NCI-H2196 treated with DMSO at 0.1 percent for 48 hours (cell line): ENCODE data around the gene MASP1.

Source experiments
- DNase-seq: peaks from one replicate; lab custom pipeline; 2025; ENCODE audit not compliant: unreplicated experiment; lab: John Stamatoyannopoulos, UW

MASP1 gene

DNA sequence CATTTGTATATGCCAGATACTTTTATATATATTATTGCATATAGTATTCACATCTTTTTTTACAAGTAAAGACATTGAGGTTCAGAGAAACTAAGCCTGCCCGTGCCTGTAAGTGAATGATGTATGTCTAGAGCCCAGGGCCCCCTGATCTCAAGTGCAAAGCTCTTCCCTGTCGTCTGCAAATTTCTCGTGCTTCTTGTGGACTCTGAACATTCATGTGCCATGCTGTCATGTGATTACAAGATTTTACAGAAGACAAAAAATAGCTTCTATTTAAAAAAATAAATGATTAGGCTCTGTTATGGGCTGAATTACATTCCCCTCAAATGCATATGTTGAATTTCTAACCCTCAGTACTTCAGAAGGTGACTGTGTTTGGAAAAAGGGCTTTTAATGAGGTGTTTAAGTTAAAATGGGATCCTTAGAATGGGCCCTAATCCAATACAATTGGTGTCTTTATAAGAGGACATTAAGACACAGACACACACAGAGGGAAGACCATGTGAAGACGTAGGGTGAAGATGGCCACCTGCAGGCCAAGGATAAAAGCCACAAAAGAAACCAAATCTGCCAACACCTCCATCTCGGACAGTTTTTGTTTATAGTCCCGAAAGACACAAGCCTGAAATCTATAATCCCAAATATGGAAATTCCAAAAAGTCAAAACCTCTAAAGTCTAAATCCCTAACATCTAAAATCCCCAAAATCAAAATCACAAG, 3.9 kb upstream of the MASP1 start:
- DNase-seq, result no peak

DNA sequence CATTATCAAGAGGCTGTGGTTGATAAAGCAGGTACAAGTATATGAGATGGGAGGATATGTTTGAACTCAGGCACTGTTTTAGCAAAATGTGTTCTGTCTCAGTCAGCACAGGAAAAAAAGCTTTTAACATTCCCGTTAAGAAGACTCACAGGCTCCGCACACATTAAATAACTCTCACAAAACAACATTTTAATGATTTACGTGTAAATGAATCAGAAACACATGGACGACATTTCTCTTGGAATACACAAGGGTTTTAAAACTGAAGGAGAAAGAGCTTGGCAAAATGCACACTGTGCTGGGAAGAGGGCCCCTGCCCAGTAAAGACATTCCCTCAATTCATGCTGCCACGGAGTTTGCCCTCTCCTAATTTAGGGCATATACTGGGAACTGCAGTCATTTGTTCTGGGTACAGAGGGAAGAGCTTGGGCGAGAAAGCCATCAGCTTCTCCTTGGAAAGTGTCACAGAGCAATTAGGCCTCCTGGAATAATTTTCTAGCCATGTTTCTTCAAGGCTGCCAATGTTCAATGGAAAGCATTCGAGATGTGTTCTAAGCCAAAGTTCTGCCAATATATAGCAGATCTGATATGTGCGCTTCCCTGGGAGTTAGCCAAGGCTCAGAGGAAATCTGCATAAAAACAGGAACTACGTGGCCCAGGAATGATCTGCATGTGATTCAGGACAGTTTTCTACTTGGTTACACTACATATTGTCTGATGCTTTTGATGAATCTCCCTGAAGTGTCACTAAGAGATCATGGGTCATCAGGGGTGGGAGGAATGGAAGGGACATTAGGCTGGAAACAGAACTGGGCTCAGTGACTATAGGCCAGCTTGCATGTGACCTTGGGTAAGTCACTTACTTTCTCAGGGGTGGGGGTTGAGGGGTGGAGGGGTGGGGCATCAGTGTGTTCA, 2.2 kb upstream of the MASP1 start:
- DNase-seq, result no peak

DNA sequence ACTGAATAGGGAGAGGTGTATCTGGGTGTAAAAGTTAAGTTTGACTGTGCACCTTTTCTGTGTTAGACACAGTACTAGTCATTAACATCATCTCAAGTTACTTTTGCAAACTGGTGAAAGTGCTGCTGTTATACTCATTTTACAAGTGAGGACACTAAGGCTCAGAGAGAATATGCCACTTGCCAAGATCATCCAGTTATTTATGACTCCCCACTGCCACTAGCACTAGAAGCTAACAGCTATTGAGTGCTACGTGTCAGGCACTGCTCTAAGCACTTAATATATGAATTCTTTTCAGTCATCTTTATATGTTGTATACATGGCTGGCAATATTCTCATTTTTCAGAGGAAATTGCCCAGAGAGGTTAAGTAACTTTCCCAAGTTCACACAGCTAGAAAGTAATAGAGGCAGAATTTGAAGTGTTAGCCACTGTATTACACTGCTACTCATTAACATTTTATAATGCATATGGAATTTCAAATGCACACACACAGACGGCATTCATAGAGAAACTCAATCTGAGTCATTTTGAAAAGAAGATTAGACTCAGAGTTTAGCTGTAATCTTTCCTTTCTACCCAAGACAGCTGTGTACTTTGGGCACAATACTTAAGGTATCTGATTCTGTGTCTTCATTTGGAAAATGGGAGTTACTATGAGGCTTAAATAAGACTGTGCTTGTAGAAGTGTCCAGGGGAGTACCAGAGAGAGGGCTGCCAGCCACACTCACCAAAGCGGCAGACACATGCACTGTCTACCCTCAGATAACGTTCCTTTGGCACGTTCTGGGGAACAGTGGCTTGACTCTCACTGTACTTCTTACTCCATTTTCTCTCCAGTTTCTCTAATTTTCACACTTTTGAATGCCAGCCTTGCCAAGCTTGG, 1.3 kb upstream of the MASP1 start:
- DNase-seq, result no peak

DNA sequence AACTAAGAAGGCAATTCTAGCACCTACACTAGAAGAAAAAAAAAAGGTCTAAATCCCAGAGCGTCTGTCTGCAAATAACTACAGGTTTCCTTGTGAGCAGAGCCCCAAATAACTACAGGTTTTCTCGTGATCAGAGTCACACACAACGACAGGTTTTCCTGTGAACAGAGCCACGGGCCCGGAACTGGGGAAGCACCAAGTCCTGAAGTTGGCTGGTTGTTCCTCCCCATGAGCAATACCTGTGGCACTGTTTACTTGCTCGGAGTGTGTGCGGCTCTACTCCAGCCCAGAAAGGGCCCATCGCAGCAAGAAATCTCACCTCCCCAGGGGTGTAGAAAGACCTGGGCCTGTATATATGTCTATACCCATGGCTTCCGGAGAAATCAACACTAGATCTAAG, 644 bp upstream of the MASP1 start:
- DNase-seq, result no peak

DNA sequence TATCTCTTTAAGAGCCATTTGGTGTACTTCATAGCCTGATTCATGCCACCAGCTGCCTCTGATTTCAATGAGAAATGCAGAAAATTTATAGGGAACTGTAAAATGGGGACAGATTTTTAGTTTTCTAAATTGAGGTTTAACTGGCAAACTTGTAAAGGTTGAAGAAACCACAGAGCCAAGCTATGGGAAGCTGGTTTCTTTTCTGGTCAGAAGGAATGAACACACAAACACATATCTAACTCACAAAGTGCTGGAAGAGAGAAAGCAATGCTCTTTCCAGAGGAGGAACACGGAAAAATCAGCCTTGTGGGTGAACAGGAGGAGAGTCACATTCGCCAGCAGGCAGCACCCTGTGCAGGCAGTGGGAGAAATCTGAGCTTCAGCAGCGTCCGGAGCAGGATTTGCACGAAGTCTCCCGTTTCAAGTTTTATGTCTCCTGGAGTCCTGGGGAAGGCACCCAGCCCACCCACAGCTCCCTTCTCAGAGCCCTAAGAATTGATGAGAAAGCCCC, 481 bp downstream of the MASP1 start:
- no peak for DNase-seq

DNA sequence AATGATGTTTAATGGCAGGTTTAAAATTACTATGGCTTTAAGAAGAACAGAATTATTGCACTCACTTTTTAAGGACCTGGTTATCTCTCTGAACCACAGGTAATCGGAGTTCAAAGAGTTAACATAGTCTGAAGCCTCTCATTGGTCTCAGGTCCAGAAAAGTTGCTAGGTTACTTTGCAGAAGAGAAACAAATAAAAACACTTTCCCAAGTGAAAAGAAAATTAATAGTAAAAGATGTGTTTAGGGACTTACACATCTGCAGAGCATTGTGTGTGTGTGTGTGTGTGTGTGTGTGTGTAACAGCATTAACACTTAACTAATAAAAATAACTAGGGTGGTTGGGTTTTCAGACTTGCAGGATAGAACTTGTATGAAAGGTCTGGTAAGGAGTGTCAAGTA, 1.0 kb downstream of the MASP1 start:
- DNase-seq, result no peak

DNA sequence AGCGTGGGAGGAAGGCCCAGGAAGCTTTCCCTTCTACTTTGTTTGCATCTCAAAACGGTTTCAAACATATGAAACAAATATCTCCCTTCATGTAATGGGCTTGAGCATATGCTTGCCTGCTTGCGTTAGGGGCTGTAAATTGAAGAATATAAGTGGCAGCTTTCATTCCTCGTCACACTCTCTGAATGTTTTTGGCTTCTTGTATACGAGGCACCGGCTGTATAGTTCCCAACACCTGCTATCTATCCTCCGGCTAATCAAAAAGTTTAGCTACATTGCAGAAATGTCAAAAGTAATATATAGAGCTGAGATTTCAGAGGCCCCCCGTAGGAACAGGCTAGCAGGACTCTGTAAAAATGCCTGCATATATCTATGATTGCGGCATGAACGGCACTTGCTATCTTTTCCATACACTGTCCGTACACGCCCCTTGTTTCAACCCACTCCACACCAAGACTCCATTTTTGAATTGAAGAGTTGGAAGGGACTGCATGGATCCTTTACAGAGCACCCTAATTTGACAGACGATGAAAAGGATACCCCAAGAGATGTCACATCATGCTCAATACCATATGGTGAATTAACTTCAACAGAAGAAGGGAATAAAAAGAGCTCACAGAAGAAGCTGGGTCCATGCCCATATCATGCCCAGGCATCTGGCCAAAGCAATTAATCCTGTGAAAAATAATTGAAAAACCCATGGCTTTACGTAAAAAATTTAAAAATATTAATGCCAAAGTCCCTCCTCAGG, 2.5 kb downstream of the MASP1 start:
- DNase-seq, result no peak

DNA sequence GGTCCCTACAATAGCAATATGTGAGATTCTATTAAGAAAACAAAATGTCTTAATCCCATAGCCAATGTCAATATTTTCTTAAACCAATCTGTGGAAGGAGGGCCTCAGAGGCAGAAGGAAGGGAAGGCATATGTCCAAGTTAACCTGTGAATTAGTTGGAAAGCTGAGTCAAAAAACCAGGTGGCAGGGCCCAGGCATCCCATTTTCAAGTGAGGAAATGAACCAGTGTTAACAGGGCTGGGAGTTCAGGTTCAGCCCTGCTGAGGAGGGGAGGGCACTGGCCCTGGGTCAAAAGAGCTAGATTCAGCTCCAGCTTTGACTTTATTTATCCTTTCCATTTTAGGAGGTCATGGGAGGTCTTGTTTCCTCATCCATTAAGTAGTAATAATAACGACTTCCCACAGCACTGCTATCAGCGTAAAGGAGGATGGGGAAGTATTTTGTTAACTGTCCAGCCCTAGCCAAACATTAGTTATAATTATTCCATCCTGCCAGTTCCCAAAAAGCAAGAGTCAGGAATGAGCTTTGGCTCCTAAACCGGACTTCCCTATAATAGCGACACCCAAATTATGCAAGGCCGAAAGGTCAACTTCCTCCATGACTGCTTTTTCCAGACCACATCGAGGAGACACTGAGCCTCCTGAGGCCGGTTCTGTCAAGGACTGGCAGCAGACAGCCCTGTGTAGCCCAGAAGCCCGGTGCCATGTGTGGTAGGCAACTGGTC, 3.2 kb downstream of the MASP1 start:
- no peak for DNase-seq

DNA sequence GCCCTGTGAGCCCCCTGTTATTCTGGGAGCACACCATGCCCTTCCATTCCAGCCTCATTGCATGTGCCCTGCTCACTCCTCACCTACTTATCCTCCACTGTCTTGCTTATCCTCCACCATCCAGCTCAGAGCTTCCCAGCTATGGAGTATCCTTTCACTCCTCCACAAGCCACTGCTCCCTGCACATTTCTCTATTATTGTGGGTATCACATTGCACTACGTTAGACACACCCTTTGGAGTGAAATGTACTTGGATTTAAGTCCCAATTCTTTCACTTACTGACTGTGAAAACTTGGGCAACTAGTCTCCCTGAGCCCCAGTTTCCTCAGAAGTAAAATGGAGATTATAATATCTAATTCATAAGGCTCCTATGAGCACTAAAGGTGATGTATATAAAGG, 4.3 kb downstream of the MASP1 start:
- DNase-seq, result no peak

DNA sequence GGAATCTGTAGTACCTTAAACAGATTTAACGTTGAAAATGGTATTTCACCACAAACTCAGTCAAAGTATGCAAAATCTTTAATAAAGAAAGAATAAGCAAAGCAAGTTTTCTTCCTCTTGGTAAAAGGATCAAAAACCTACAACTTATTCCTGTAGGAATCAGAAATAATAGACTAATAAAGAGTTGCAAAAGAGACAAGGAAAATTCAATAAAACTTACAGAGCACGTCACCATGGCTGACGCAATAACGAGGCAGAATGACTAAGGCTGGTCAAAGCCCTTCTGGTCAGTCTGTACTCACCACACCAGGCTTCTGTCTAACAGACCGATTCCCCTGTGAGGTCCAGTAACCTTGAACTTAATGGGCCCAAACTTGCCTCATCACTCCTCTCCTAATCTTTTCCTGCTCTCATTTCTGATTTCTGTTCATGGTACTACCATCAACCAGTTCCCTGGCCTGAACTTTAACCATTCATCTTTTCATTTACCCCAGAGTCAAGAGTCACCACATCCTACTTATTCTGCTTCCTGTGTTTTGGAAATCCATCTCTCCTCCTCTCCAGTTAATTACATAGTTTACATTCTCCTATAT, 5.0 kb downstream of the MASP1 start:
- DNase-seq, result no peak

DNA sequence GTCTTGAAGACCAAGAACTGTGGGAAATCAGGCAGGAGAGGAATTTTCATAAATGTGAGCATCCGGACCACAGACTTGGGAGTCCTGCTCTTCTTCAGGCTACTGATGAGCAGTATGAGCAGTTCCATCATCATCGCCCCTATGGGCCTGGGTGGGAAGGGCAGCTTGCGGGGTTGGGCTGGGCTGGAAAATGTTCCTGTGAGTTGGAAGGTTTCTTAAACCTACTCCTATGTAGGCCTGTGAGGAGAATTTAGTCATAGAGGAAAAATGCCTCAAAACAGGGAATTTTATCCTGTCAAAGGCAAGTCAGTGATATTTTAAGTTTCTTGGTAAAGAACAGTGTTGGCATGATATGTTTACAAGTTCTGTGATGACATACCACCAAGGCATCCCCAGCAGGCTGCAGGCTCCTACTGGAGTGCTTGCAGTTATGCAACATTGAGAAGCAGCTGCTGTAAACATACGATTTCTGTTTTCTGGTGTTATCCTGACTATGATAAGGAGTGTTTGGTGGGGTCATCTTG, 10.3 kb downstream of the MASP1 start:
- no peak for DNase-seq

DNA sequence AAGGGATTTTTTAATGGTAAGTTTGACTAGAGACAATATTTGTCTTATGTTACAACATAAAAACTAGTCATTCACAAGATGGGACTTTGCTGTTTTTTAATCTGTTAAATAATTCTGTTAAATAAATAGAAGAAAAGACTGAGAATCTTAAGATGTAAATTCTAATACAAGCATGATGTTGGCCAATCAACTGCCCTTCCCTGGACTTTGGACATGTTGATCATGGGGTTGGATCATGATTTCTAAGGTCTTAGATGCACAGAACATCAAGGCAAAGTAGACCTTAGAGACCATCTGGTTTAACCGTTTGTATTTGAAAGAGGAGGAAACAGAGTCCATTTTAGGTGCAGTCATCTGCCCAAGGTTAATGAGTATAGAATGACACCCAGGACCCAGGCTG, 10.9 kb downstream of the MASP1 start:
- no peak for DNase-seq

DNA sequence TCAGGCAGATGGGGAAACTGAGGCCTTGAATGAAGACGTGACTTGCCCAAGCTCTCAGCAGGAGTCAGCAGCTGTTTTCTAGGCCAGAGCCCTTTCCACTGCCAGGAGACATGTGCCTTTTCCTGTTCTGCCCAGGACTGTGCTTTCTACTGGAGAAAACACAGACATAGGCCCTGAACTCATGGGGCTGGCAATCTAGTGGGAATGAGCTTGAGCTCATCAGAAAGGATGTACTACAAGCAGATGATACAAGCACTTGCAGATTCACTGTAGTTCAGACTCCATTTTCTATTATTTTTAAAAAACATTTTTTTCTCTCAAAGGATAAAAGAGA, 14.4 kb downstream of the MASP1 start:
- DNase-seq, result no peak

DNA sequence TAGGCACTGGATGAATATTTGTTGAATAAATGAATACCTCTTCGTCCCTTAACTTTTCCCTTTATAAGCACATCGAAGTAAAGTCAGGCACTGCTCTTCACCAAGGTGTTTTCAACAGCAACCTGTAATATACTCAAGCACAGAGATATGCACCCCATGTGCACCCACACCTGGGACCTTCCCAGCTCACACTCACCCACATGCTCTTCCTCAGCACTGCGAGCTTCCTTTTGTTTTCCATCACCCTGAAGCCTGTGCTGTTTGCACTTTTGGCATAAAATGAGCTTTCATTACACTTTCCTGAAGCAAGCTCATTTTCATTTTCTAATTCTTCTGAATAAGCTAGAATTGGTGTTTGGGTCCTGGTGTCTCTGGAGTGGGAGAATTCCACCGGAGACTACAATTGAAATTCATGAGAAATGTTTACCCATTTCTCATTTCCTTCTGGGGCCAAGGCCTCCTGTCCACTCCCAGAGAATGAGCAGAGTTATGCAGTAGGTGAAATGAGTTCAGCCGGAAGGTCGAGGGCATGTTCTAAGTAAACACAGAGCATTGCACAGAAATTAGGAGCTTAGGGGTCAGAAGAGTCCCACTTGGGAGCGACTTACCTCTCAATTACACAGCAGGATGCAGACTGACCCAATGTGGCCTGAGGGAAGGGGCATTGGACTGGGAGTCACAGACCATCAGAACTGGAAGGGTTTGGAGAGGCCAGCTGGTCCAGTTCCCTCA, 15.0 kb downstream of the MASP1 start:
- no peak for DNase-seq

DNA sequence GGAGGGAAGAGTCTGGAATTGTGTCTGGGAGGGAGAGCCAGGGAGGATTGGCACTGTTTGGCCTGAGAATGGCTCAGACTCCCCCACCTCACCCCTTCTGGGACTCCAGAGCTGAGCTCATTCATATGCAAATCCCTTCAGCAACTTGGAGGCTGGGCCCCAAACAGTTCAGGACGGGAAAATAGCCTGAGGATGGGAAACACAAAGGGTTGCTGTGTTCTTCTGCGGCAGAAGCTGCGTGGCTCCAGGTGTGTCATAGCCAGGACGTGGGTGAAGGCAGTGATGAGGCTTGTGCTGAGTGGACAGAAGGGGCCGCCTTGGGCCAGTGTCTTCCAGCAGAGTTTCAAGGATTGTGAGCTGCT, 16.6 kb downstream of the MASP1 start:
- no peak for DNase-seq

DNA sequence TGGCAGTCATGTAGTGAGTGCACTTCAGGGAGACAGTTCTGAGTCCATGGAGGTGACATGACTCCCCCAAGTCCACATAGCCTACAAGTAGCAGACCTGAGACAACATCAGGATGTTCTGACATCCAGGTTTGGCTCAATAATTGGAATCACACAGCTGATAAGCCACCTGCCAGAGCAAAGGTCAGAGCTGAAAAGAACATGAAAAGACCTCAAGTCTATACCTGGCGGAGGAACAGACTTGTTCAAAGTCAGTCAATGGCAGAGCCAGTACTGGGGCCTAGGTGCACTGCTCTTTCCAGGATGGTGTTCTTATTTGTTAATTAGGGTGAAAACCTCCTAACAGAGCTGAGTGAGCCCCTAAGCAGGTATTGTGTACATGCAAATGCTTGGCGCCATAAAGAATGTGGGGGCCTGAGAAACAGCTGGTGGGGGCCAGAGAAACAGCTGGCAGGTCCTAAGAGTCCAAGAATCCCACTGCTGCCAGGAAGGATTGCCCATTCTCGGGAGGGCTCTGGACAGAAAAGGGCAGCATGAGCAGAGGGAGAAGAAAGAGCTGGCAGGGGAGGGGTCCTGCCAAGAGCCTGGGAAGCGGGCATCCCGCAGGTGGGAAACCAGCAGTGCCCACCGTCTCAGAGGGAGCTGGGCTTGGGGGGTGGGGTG, 17.1 kb downstream of the MASP1 start:
- no peak for DNase-seq

DNA sequence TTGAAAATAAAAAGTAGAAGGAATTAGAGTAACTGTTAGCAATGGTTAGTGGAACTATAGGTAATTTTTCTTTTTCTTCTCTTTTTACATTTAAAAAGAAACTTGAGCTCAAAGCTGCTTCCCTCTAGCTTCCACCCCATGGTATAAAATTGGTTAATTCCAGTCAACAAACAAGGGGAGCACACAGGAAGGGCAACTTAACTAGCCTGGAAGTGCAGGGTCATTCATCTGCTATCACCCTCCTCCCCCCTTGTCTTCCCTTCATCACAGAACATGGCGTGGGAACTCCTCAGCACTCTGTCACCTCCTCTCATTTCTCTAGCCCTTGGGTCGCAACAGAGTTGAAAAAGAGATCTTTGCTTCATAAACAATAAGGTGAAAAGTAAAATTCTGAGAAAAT, 20.0 kb downstream of the MASP1 start:
- no peak for DNase-seq

DNA sequence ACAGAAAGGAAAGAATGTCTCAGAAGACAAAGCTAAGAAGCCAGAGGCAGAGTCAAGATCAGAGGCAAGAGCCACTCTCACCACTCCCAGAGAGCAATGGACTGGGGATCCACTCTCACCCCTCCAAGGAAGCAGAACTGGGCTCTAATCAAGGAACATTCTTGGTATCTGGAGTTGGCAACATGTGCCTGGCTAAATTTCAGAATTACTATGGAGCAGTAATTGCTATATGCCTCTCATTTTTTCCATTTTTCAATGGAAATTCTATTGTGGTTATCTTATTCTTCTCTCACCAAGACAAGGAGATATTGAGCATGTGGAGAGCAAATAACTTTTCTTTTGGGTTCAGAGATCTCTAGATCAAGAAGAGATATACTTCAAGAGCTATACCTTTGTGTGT, 22.1 kb downstream of the MASP1 start:
- no peak for DNase-seq
